ENCODE measurements around the gene CAMKMT. TPM values are rescaled to one million over a fixed set of nuclear protein-coding genes. Genes with fewer than 3 reads are reported as not detected.

Gene CAMKMT
- total RNA-seq, 2 donors from 2014 or later, result 10.7 to 11.6 TPM

DNA sequence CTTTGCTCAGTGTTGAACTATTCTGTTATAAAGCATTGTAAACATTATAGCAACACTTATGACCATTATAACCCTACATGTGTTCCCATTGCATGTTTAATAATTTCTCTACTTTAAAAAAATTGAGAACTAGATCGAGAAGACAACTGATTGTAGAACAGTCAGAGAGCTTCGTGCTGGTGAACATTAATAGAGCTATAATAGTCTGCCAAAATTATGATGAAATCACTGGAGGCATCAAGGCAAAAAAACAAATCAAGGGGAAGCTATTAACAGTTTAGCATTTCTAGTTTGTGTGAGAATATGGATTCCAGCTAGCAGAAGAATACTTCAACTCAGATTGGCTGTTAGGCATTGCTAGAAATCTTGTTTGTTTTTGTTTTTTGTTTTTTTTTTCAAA, 284.2 kb downstream of the CAMKMT start:
- Histone ChIP-seq H3K4me1 (no peaks in the 10 kb centered on the region), H3K36me3 (no peaks in the 10 kb centered on the region), H3K27ac (no peak overlapping the region), H3K9me3 (no peaks in the 10 kb centered on the region), H3K9ac (ENCODE audit: low read depth in 2 of 2, low read length in 2 of 2) (no peak overlapping the region), H3K4me3 (no peak overlapping the region), H3K27me3 (no peaks in the 10 kb centered on the region)
- TF ChIP-seq, protein P1, sequence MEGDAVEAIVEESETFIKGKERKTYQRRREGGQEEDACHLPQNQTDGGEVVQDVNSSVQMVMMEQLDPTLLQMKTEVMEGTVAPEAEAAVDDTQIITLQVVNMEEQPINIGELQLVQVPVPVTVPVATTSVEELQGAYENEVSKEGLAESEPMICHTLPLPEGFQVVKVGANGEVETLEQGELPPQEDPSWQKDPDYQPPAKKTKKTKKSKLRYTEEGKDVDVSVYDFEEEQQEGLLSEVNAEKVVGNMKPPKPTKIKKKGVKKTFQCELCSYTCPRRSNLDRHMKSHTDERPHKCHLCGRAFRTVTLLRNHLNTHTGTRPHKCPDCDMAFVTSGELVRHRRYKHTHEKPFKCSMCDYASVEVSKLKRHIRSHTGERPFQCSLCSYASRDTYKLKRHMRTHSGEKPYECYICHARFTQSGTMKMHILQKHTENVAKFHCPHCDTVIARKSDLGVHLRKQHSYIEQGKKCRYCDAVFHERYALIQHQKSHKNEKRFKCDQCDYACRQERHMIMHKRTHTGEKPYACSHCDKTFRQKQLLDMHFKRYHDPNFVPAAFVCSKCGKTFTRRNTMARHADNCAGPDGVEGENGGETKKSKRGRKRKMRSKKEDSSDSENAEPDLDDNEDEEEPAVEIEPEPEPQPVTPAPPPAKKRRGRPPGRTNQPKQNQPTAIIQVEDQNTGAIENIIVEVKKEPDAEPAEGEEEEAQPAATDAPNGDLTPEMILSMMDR (IDR thresholded peaks at IDR 0.05), result no peak
- intact Hi-C loops (cut with DNase I), result no loop called here
- DNase-seq, result no peak

DNA sequence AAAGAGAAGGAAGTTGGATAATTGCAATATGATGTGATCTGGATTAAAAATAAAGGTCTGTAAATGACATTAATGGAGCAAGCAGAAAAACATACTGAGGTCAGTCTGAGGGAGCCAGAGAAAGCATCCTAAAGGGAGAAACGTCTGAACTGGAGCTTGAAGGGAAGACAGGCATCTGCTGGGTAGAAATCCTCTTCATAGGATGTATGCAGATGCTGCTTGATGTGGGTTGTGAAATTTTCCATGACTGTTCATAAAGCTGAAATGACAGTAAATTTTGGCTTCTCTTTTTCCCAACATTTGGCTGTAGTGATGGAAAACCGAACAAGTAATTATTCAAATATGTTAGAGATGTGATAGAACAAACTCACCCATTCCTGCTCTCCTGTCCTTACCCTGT, 287.6 kb downstream of the CAMKMT start:
- intact Hi-C loops (cut with DNase I), result no loop called here
- Histone ChIP-seq H3K4me3 (no peak overlapping the region), H3K36me3 (no peaks in the 10 kb centered on the region), H3K9ac (ENCODE audit: low read depth in 2 of 2, low read length in 2 of 2) (no peak overlapping the region), H3K9me3 (no peaks in the 10 kb centered on the region), H3K27me3 (no peaks in the 10 kb centered on the region), H3K27ac (no peak overlapping the region), H3K4me1 (no peaks in the 10 kb centered on the region)
- DNase-seq, result no peak
- TF ChIP-seq, protein P1 (IDR thresholded peaks at IDR 0.05), result no peak

DNA sequence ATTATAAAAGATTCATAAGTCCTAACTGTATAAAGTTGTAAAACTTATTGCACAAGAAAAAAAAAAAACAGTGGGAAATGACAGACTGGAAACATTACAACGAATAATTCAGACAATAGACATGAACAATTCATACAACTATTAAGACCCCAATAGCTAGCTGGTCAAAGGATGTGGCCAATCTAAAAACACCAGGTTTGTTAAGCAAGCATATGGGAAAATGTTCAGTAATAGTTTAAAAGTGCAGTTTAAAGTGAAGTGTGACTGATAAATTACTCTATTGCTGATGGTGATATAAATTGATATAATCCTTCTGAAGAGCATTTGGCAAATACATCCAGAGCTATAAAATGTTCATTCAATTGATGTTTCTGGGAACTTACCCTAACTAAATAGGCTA, 289.0 kb downstream of the CAMKMT start:
- DNase-seq, result no peak

DNA sequence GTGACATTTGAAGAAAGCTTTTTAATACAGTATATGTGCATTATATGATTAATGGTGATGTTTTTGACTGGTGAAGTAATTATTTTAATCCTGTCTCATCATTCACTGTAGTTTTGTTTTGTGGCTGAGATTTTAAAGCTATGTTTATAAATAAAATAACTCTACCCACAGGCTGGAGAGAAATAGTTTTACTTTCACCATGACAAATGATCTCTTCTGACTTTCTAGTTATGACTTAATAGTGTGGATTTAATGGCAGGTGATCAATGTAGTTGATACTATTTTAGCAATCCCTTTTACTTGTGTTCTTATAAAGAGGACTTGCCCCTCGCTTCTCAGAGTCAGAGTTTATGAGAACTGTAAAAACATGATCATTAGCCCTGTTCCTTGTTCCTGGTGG, 290.2 kb downstream of the CAMKMT start:
- no peak overlapping the region for H3K9ac ChIP-seq (ENCODE audit: low read depth in 2 of 2, low read length in 2 of 2)
- DNase-seq, result no peak
- TF ChIP-seq, protein P1 (IDR thresholded peaks at IDR 0.05), result no peak
- no peaks in the 10 kb centered on the region for H3K9me3 ChIP-seq
- no peaks in the 10 kb centered on the region for H3K27me3 ChIP-seq
- intact Hi-C loops (cut with DNase I), result no loop called here
- no peaks in the 10 kb centered on the region for H3K4me1 ChIP-seq
- no peaks in the 10 kb centered on the region for H3K36me3 ChIP-seq
- H3K4me3 ChIP-seq, result no peak overlapping the region
- H3K27ac ChIP-seq, result no peak overlapping the region

More for the DNA sequence above, 289.0 kb downstream of the CAMKMT start:
- Histone ChIP-seq H3K27me3 (no peaks in the 10 kb centered on the region), H3K4me3 (no peak overlapping the region), H3K27ac (no peak overlapping the region), H3K36me3 (no peaks in the 10 kb centered on the region), H3K9ac (ENCODE audit: low read depth in 2 of 2, low read length in 2 of 2) (no peak overlapping the region), H3K9me3 (no peaks in the 10 kb centered on the region), H3K4me1 (no peaks in the 10 kb centered on the region)
- TF ChIP-seq, protein P1 (IDR thresholded peaks at IDR 0.05), result no peak
- intact Hi-C loops (cut with DNase I), result no loop called here

DNA sequence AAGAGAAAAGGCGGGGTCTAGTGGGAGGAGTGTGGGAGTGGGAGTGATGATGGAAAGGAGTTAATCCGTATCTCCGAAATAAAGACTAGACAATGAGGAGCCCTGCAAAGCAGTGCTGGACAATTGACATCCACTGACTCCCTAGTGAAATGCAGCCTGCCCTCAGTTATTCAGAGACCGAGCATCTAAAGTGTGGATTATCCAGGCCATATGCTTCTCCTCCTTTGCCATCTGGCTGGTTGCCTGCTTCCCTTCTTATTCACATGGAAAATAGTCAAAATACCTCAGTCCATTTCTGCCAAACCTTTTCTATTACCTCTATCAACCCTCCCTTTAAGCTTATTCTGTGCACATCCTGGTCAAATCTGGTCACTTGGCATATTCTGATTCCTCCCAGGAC, 291.0 kb downstream of the CAMKMT start:
- H3K27ac ChIP-seq, result no peak overlapping the region
- no peak for DNase-seq
- H3K9me3 ChIP-seq, result no peaks in the 10 kb centered on the region
- no peak overlapping the region for H3K9ac ChIP-seq (ENCODE audit: low read depth in 2 of 2, low read length in 2 of 2)
- H3K4me1 ChIP-seq, result no peaks in the 10 kb centered on the region
- H3K4me3 ChIP-seq, result no peak overlapping the region
- H3K27me3 ChIP-seq, result no peaks in the 10 kb centered on the region
- intact Hi-C loops (cut with DNase I), result no loop called here
- TF ChIP-seq, protein P1 (IDR thresholded peaks at IDR 0.05), result no peak
- H3K36me3 ChIP-seq, result no peaks in the 10 kb centered on the region

Measured in colonic mucosa (tissue), 4 donors.